Measurements from ENCODE around the gene LST1.
"Not testable (repeated sequence)": the region's sequence is repeated elsewhere in the genome, so short reads cannot be mapped to it uniquely, and the experiment has no call there.

LST1 gene

GRCh38 chr6:31547727-31548543 is 38.1 kb upstream of the LST1 start:
- H2BK120ac ChIP-seq (ENCODE audit: low read depth, low read length), result no peak overlapping the region
- peaks cover 7% of the 10 kb centered on the region for H3K79me1 ChIP-seq (ENCODE audit: low read length)
- peak overlapping the region; percentile 30 for H3K9ac ChIP-seq (ENCODE audit: low read length)
- no peak overlapping the region for H2AK5ac ChIP-seq (ENCODE audit: low read length)
- H2BK15ac ChIP-seq (replicated peaks; ENCODE audit: low read depth), result no peak overlapping the region
- H4K8ac ChIP-seq (ENCODE audit: low read depth, low read length), result no peak overlapping the region
- H3K56ac ChIP-seq (ENCODE audit: low read length), result peak overlapping the region; percentile 78
- H3K27me3 ChIP-seq (ENCODE audit: insufficient read depth, low read length, poor library complexity), result no peaks in the 10 kb centered on the region
- 100% methylated on average over 1 of the region's 24 CpGs for WGBS (ENCODE audit: extremely low coverage, insufficient coverage, low lambda C conversion rate)
- H3K4me1 ChIP-seq (ENCODE audit: control insufficient read depth, low read depth, low read length), result no peaks in the 10 kb centered on the region
- peak overlapping the region; percentile 4 for H3K4ac ChIP-seq (ENCODE audit: low read depth, low read length)
- no peaks in the 10 kb centered on the region for H3K36me3 ChIP-seq (ENCODE audit: control insufficient read depth, insufficient read depth, low read length)
- no peaks in the 10 kb centered on the region for H3K79me2 ChIP-seq (ENCODE audit: control insufficient read depth, insufficient read depth, low read length)
- no peak overlapping the region for H3K4me3 ChIP-seq (ENCODE audit: low read length)
- H3K23ac ChIP-seq (ENCODE audit: low read length), result no peak overlapping the region
- no peak overlapping the region for H3K27ac ChIP-seq (ENCODE audit: low read depth, low read length)
- H4K5ac ChIP-seq (ENCODE audit: low read length), result no peak overlapping the region
- H3K18ac ChIP-seq (ENCODE audit: low read length), result no peak overlapping the region
- H2BK5ac ChIP-seq (ENCODE audit: low read length), result no peak overlapping the region
- no peak for DNase-seq
- H3K4me2 ChIP-seq (ENCODE audit: low read length), result no peak overlapping the region

GRCh38 chr6:31548544-31548873 is 37.6 kb upstream of the LST1 start:
- H3K4me1 ChIP-seq (ENCODE audit: control insufficient read depth, low read depth, low read length), result no peaks in the 10 kb centered on the region

GRCh38 chr6:31551371-31551770 is 34.7 kb upstream of the LST1 start:
- H3K27me3 ChIP-seq (ENCODE audit: insufficient read depth, low read length, poor library complexity); H3K4ac ChIP-seq (ENCODE audit: low read depth, low read length); H3K4me1 ChIP-seq (ENCODE audit: control insufficient read depth, low read depth, low read length); H4K8ac ChIP-seq (ENCODE audit: low read depth, low read length); H3K56ac ChIP-seq (ENCODE audit: low read length); H3K79me1 ChIP-seq (ENCODE audit: low read length); H2BK5ac ChIP-seq (ENCODE audit: low read length); H3K36me3 ChIP-seq (ENCODE audit: control insufficient read depth, insufficient read depth, low read length); H3K4me2 ChIP-seq (ENCODE audit: low read length); H3K23ac ChIP-seq (ENCODE audit: low read length); H4K5ac ChIP-seq (ENCODE audit: low read length); H3K27ac ChIP-seq (ENCODE audit: low read depth, low read length); H2AK5ac ChIP-seq (ENCODE audit: low read length); H2BK15ac ChIP-seq (replicated peaks; ENCODE audit: low read depth); H3K9ac ChIP-seq (ENCODE audit: low read length); H3K79me2 ChIP-seq (ENCODE audit: control insufficient read depth, insufficient read depth, low read length); H2BK120ac ChIP-seq (ENCODE audit: low read depth, low read length); H3K4me3 ChIP-seq (ENCODE audit: low read length); H3K18ac ChIP-seq (ENCODE audit: low read length): not testable (repeated sequence)
- whole genome bisulfite sequencing (ENCODE audit: extremely low coverage, insufficient coverage, low lambda C conversion rate), result no CpG with 5 or more reads among the region's 5 CpGs
- DNase-seq, result peak; percentile 85

More at GRCh38 chr6:31548544-31548873, 37.6 kb upstream of the LST1 start:
- WGBS (ENCODE audit: extremely low coverage, insufficient coverage, low lambda C conversion rate), result no CpG with 5 or more reads among the region's 2 CpGs
- no peak overlapping the region for H4K5ac ChIP-seq (ENCODE audit: low read length)
- no peaks in the 10 kb centered on the region for H3K79me2 ChIP-seq (ENCODE audit: control insufficient read depth, insufficient read depth, low read length)
- H2AK5ac ChIP-seq (ENCODE audit: low read length), result no peak overlapping the region
- H3K79me1 ChIP-seq (ENCODE audit: low read length), result peaks cover 7% of the 10 kb centered on the region
- H2BK15ac ChIP-seq (replicated peaks; ENCODE audit: low read depth), result no peak overlapping the region
- H2BK120ac ChIP-seq (ENCODE audit: low read depth, low read length), result no peak overlapping the region
- no peak overlapping the region for H3K9ac ChIP-seq (ENCODE audit: low read length)
- H2BK5ac ChIP-seq (ENCODE audit: low read length), result no peak overlapping the region
- H3K4me3 ChIP-seq (ENCODE audit: low read length), result no peak overlapping the region
- H3K23ac ChIP-seq (ENCODE audit: low read length), result no peak overlapping the region
- no peak overlapping the region for H3K27ac ChIP-seq (ENCODE audit: low read depth, low read length)
- H3K4ac ChIP-seq (ENCODE audit: low read depth, low read length), result no peak overlapping the region
- H3K36me3 ChIP-seq (ENCODE audit: control insufficient read depth, insufficient read depth, low read length), result no peaks in the 10 kb centered on the region
- no peak overlapping the region for H4K8ac ChIP-seq (ENCODE audit: low read depth, low read length)
- no peak overlapping the region for H3K18ac ChIP-seq (ENCODE audit: low read length)
- DNase-seq, result no peak
- H3K56ac ChIP-seq (ENCODE audit: low read length), result no peak overlapping the region
- no peaks in the 10 kb centered on the region for H3K27me3 ChIP-seq (ENCODE audit: insufficient read depth, low read length, poor library complexity)
- H3K4me2 ChIP-seq (ENCODE audit: low read length), result no peak overlapping the region

- H3K4me2 ChIP-seq (ENCODE audit: low read length), result no peak overlapping the region
- peaks cover 6% of the 10 kb centered on the region for H3K36me3 ChIP-seq (ENCODE audit: control insufficient read depth, insufficient read depth, low read length)
- H3K27ac ChIP-seq (ENCODE audit: low read depth, low read length), result no peak overlapping the region
- no peaks in the 10 kb centered on the region for H3K27me3 ChIP-seq (ENCODE audit: insufficient read depth, low read length, poor library complexity)
- no peaks in the 10 kb centered on the region for H3K79me1 ChIP-seq (ENCODE audit: low read length)
- DNase-seq, result no peak
- no peak overlapping the region for H2BK120ac ChIP-seq (ENCODE audit: low read depth, low read length)
- WGBS (ENCODE audit: extremely low coverage, insufficient coverage, low lambda C conversion rate), result no CpG with 5 or more reads among the region's 3 CpGs
- H3K9ac ChIP-seq (ENCODE audit: low read length), result no peak overlapping the region
- no peak overlapping the region for H3K4me3 ChIP-seq (ENCODE audit: low read length)
- H4K5ac ChIP-seq (ENCODE audit: low read length), result no peak overlapping the region
- H3K4me1 ChIP-seq (ENCODE audit: control insufficient read depth, low read depth, low read length), result peaks cover 7% of the 10 kb centered on the region
- H3K56ac ChIP-seq (ENCODE audit: low read length), result no peak overlapping the region
- no peak overlapping the region for H2AK5ac ChIP-seq (ENCODE audit: low read length)
- no peak overlapping the region for H3K23ac ChIP-seq (ENCODE audit: low read length)
- no peak overlapping the region for H3K18ac ChIP-seq (ENCODE audit: low read length)
- H2BK15ac ChIP-seq (replicated peaks; ENCODE audit: low read depth), result no peak overlapping the region
- no peak overlapping the region for H3K4ac ChIP-seq (ENCODE audit: low read depth, low read length)
- no peak overlapping the region for H2BK5ac ChIP-seq (ENCODE audit: low read length)
- no peaks in the 10 kb centered on the region for H3K79me2 ChIP-seq (ENCODE audit: control insufficient read depth, insufficient read depth, low read length)
- H4K8ac ChIP-seq (ENCODE audit: low read depth, low read length), result no peak overlapping the region
These were observed 29.8 kb upstream of the LST1 start for GRCh38 chr6:31556307-31556706.

- Histone ChIP-seq H3K79me1 (ENCODE audit: low read length) (no peaks in the 10 kb centered on the region), H2AK5ac (ENCODE audit: low read length) (no peak overlapping the region), H3K18ac (ENCODE audit: low read length) (no peak overlapping the region), H3K27ac (ENCODE audit: low read depth, low read length) (no peak overlapping the region), H3K36me3 (ENCODE audit: control insufficient read depth, insufficient read depth, low read length) (peaks cover 6% of the 10 kb centered on the region), H2BK5ac (ENCODE audit: low read length) (no peak overlapping the region), H3K4ac (ENCODE audit: low read depth, low read length) (no peak overlapping the region), H3K56ac (ENCODE audit: low read length) (no peak overlapping the region), H3K9ac (ENCODE audit: low read length) (no peak overlapping the region), H2BK15ac (replicated peaks; ENCODE audit: low read depth) (no peak overlapping the region), H2BK120ac (ENCODE audit: low read depth, low read length) (no peak overlapping the region), H3K4me1 (ENCODE audit: control insufficient read depth, low read depth, low read length) (peaks cover 7% of the 10 kb centered on the region), H3K4me2 (ENCODE audit: low read length) (no peak overlapping the region), H3K79me2 (ENCODE audit: control insufficient read depth, insufficient read depth, low read length) (no peaks in the 10 kb centered on the region), H3K27me3 (ENCODE audit: insufficient read depth, low read length, poor library complexity) (no peaks in the 10 kb centered on the region), H3K4me3 (ENCODE audit: low read length) (no peak overlapping the region), H3K23ac (ENCODE audit: low read length) (no peak overlapping the region), H4K5ac (ENCODE audit: low read length) (no peak overlapping the region), H4K8ac (ENCODE audit: low read depth, low read length) (no peak overlapping the region)
- no CpG with 5 or more reads among the region's 24 CpGs for WGBS (ENCODE audit: extremely low coverage, insufficient coverage, low lambda C conversion rate)
- no peak for DNase-seq
These were observed 28.4 kb upstream of the LST1 start for GRCh38 chr6:31557443-31558317.
